ENCODE results near the gene ZBTB16. TPM values are rescaled to one million over a fixed set of nuclear protein-coding genes. Genes with fewer than 3 reads are reported as not detected.

Gene ZBTB16
- total and polyA plus RNA-seq, 2 experiments from 2014 or later, result 0.29 to 1.4 TPM

- TF ChIP-seq STAT1 (IDR thresholded peaks at IDR 0.05; ENCODE audit: unreplicated experiment) (no peak), EZH2 (IDR thresholded peaks at IDR 0.05; ENCODE audit: low read depth, unreplicated experiment) (no peak), ZNF114 (CRISPR knock-in tag; IDR thresholded peaks at IDR 0.05) (no peak), EZH2phosphoT487 (IDR thresholded peaks at IDR 0.05; ENCODE audit: unreplicated experiment) (no peak)
- TF ChIP-seq, protein P1, sequence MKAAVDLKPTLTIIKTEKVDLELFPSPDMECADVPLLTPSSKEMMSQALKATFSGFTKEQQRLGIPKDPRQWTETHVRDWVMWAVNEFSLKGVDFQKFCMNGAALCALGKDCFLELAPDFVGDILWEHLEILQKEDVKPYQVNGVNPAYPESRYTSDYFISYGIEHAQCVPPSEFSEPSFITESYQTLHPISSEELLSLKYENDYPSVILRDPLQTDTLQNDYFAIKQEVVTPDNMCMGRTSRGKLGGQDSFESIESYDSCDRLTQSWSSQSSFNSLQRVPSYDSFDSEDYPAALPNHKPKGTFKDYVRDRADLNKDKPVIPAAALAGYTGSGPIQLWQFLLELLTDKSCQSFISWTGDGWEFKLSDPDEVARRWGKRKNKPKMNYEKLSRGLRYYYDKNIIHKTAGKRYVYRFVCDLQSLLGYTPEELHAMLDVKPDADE (IDR thresholded peaks at IDR 0.05), result no peak
- TF ChIP-seq, protein P2, sequence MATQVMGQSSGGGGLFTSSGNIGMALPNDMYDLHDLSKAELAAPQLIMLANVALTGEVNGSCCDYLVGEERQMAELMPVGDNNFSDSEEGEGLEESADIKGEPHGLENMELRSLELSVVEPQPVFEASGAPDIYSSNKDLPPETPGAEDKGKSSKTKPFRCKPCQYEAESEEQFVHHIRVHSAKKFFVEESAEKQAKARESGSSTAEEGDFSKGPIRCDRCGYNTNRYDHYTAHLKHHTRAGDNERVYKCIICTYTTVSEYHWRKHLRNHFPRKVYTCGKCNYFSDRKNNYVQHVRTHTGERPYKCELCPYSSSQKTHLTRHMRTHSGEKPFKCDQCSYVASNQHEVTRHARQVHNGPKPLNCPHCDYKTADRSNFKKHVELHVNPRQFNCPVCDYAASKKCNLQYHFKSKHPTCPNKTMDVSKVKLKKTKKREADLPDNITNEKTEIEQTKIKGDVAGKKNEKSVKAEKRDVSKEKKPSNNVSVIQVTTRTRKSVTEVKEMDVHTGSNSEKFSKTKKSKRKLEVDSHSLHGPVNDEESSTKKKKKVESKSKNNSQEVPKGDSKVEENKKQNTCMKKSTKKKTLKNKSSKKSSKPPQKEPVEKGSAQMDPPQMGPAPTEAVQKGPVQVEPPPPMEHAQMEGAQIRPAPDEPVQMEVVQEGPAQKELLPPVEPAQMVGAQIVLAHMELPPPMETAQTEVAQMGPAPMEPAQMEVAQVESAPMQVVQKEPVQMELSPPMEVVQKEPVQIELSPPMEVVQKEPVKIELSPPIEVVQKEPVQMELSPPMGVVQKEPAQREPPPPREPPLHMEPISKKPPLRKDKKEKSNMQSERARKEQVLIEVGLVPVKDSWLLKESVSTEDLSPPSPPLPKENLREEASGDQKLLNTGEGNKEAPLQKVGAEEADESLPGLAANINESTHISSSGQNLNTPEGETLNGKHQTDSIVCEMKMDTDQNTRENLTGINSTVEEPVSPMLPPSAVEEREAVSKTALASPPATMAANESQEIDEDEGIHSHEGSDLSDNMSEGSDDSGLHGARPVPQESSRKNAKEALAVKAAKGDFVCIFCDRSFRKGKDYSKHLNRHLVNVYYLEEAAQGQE (IDR thresholded peaks at IDR 0.05; ENCODE audit: unreplicated experiment), result no peak
- TF ChIP-seq, protein P3, sequence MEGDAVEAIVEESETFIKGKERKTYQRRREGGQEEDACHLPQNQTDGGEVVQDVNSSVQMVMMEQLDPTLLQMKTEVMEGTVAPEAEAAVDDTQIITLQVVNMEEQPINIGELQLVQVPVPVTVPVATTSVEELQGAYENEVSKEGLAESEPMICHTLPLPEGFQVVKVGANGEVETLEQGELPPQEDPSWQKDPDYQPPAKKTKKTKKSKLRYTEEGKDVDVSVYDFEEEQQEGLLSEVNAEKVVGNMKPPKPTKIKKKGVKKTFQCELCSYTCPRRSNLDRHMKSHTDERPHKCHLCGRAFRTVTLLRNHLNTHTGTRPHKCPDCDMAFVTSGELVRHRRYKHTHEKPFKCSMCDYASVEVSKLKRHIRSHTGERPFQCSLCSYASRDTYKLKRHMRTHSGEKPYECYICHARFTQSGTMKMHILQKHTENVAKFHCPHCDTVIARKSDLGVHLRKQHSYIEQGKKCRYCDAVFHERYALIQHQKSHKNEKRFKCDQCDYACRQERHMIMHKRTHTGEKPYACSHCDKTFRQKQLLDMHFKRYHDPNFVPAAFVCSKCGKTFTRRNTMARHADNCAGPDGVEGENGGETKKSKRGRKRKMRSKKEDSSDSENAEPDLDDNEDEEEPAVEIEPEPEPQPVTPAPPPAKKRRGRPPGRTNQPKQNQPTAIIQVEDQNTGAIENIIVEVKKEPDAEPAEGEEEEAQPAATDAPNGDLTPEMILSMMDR (conservative IDR thresholded peaks at IDR 0.05; ENCODE audit: low read depth in 2 of 2), result no peak
These were observed 24.9 kb downstream of the ZBTB16 start (continued) for GRCh38 chr11:114084414-114084813.

GRCh38 chr11:114085965-114086793, 26.7 kb downstream of the ZBTB16 start:
- Histone ChIP-seq H3K4me2 (no peak overlapping the region), H3K9me2 (ENCODE audit: insufficient read depth) (no peaks in the 10 kb centered on the region), H3K27me3 (ENCODE audit: insufficient read depth) (no peaks in the 10 kb centered on the region), H3K4me1 (ENCODE audit: insufficient read depth) (no peaks in the 10 kb centered on the region), H3K4me3 (no peak overlapping the region), H4K20me1 (replicated peaks; ENCODE audit: insufficient read depth) (no peaks in the 10 kb centered on the region), H3K36me3 (ENCODE audit: insufficient read depth) (no peaks in the 10 kb centered on the region), H3K79me2 (replicated peaks; ENCODE audit: insufficient read depth) (no peaks in the 10 kb centered on the region), H2AFZ (no peak overlapping the region), H3F3A (replicated peaks; ENCODE audit: low read depth) (no peaks in the 10 kb centered on the region), H3K27ac (ENCODE audit: low read depth) (no peak overlapping the region)
- ATAC-seq (no peak), DNase-seq (ENCODE audit: low spot score) (no peak)
- Mint-ChIP-seq H3K9me3 (no peaks in the 10 kb centered on the region), H3K4me1 (peaks cover 8% of the 10 kb centered on the region), H3K27ac (no peak overlapping the region), H3K4me3 (no peak overlapping the region), H3K36me3 (ENCODE audit: low read depth) (no peaks in the 10 kb centered on the region), H3K27me3 (ENCODE audit: insufficient read depth, low read depth, poor library complexity) (peaks cover 11% of the 10 kb centered on the region)
- TF ChIP-seq, protein P1 (IDR thresholded peaks at IDR 0.05), result no peak
- TF ChIP-seq STAT1 (IDR thresholded peaks at IDR 0.05; ENCODE audit: unreplicated experiment), result no peak
- TF ChIP-seq, protein P2 (IDR thresholded peaks at IDR 0.05; ENCODE audit: unreplicated experiment), result no peak

Measured in GM23338 (cell line).